Measurements from ENCODE around the gene POLH.
"Not testable (repeated sequence)": the region's sequence is repeated elsewhere in the genome, so short reads cannot be mapped to it uniquely, and the experiment has no call there.

The POLH gene

DNA sequence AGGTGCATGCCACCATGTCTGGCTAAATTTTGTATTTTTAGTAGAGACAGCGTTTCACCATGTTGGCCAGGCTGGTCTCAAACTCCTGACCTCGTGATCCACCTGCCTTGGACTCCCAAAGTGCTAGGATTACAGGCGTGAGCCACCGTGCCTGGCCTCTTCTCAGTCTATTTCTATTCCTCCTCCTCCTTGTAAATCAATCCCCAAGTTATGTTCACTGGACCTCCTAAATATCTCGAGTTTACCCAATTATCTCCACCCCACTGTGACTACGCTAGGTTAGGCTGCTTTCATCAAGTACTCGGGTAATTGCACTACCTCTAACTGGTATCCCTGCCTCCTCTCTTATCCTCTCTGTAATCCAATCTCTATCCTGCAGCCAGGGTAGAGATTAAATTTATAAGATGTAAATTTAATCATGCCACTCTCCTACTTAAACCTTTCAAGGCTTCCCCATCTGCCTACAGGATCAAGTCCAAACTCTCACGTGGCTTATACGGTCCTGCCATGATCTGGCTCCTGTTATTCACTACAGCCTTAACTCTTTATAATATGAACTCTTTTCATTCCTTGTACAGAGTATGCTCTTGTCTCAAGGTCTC, 58.8 kb downstream of the POLH start:
- no peak for DNase-seq

DNA sequence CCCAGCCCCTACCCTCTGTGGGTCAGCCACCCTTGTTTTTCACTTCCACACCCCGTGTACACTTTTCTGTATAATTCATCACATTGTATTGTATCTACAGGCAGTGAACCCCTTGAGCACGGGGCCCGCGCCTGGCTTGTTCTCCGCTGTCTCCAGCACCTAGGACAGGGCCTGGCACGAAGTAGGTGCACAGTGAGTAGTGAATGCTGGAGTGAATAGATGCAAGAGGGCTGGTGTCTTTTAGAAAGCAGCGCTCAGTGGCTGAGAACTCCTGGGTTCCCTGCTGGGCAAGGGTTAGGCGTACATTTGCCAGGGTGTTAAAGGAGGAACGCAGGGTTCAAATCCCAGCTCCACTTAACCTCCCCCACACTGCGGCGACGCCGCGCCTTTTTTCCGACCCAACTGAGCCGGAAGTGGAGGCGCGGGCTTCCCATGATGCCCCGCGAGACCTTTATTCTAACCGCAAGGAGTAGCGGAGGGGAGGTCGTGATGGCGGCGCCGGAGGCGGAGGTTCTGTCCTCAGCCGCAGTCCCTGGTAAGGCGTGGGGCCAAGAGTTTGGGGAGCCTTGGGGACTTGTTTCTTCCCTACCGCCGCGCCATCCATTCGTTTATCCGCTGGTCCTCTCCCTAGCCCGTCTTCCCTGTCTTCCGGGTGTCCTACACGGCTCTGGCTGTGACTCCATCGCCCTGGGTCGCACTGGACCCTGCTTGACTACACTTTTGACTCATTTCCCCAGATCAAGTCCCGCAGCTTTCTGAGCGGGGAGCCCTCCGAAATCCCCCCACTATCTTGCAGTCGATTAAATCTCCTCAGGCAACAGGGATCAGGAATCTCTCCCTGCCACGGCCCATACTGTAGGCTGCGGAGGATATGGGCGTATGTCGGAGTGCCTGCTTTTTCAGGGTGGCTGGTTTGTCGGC, 59.7 kb downstream of the POLH start, which contains the start of gene MAD2L1BP:
MAD2L1BP (plus strand) TSS at position 454 of the 921 bp plus-strand sequence; CDS start at position 490, 36 bp downstream.
- DNase-seq: peak; percentile 79

DNA sequence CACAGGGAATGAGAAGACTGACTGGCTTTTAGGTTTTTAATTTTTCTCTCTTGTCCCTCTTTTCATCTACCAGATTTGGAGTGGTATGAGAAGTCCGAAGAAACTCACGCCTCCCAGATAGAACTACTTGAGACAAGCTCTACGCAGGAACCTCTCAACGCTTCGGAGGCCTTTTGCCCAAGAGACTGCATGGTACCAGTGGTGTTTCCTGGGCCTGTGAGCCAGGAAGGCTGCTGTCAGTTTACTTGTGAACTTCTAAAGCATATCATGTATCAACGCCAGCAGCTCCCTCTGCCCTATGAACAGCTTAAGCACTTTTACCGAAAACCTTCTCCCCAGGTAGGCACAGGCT, 60.3 kb downstream of the POLH start:
- DNase-seq: no peak

DNA sequence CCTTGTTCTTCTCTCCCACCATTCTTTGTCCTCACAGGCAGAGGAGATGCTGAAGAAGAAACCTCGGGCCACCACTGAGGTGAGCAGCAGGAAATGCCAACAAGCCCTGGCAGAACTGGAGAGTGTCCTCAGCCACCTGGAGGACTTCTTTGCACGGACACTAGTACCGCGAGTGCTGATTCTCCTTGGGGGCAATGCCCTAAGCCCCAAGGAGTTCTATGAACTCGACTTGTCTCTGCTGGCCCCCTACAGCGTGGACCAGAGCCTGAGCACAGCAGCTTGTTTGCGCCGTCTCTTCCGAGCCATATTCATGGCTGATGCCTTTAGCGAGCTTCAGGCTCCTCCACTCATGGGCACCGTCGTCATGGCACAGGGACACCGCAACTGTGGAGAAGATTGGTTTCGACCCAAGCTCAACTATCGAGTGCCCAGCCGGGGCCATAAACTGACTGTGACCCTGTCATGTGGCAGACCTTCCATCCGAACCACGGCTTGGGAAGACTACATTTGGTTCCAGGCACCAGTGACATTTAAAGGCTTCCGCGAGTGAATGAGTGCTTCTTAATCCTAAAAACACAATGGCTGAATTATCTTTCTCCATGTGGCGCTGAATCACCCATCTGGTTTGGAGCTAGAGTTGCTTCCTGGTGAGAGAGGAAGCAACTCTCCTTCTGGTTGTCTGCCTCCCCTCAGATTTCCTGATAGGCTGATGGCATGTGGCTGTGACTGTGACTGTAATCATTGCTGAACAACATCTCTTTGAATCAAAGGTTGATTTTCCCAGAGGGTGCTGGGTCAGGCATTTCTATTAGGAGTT, 64.2 kb downstream of the POLH start:
- no peak for DNase-seq

DNA sequence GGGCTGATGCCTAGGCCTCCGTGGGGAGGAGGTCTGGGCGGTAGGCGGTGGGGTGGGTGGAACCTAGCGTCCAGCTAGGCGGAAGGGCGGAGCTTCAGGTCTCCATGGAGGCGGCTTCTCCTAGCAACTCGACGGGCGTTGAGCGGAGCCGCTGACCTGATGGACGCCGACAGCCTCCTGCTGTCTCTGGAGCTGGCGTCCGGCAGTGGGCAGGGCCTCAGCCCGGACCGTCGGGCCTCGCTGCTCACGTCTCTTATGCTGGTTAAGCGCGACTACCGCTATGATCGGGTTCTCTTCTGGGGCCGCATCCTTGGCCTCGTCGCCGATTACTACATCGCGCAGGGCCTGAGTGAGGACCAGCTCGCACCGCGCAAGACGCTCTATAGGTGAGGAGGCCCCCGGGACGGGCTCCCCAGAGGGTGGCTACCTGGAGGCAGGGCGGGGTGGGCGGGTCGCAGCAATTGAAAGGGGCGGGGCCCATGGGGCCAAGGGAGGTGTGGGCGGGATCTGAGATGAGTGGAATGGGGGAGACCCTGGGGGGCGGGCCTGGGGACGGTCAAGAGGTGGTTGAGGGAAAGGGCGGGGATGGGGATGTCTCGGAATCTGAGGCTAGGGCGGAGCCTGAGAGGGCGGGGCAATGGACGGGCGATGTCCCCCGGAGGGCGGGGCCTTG, 69.1 kb downstream of the POLH start, which contains the start of gene RSPH9:
RSPH9 (plus strand) TSS at position 97 of the 673 bp plus-strand sequence; CDS start at position 160, 63 bp downstream.
- DNase-seq: peak; percentile 61

DNA sequence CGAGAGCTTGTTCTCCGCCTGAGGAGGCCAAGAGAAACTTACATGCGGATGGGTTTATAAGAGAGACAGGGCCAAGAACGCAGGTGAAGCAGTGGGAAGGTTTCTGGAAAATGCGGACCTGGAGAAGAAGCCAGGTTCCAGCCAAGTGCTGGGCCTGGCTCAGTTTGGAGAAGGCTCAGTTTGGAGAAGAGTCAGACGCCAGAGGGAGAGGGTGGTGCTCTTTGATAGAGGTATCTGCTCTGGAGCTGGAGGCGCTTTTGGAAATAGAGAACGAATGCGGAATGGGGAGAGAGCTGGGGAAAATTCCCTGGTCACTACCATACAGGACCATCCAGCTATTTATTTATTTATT, 69.6 kb downstream of the POLH start:
- DNase-seq: no peak

DNA sequence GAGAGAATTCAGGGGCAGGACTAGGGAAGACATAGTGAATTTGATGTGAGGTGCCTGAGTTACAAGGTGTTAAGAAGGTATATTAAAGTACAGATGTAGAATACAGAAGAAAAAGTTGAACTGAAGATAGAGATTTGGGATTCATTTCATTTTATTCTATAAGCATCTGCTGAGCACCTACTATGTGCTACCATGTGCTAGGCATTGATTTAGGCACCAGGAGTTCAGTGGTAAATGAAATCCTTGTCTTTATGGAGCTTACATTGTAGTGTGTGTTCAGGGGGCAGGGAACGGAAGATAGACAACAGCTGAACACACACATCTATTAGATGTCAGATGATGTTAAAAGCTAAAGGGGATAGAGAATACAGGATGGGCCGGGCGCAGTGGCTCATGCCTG, 71.6 kb downstream of the POLH start:
- no peak for DNase-seq

DNA sequence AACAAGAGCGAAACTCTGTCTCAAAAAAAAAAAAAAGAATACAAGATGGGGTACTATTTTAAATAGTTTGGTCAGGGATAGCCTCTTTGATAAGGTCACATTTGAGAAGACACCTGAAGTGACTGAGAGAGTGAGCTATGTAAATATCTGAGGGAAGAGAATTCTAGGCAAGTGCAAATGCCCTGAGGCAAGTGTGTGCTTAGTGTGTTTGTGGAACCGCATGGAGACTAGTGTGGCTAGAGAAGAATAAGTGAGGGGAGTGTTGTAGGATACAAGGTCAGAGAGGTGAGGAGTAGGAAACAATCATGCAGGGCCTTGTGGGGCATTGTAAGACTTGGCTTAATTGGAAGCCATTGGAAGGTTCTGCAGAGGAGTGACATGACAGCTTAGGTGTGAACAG, 72.3 kb downstream of the POLH start:
- DNase-seq: no peak

DNA sequence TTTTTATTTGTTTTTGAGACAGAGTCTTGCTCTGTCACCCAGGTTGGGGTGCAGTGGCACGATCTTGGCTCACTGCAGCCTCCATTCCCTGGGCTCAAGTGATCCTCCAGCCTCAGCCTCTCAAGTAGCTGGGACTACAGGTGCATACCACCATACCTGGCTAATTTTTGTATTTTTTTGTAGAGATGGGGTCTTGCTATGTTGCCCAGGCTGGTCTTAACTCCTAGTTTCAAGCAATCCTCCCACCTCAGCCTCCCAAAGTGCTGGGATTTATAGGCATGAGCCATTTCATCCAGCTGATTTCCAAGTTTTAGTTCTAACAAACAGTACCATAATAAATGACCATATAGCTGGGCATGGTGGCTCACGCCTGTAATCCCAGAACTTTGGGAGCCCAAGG, 76.8 kb downstream of the POLH start:
- not testable (repeated sequence) for DNase-seq

DNA sequence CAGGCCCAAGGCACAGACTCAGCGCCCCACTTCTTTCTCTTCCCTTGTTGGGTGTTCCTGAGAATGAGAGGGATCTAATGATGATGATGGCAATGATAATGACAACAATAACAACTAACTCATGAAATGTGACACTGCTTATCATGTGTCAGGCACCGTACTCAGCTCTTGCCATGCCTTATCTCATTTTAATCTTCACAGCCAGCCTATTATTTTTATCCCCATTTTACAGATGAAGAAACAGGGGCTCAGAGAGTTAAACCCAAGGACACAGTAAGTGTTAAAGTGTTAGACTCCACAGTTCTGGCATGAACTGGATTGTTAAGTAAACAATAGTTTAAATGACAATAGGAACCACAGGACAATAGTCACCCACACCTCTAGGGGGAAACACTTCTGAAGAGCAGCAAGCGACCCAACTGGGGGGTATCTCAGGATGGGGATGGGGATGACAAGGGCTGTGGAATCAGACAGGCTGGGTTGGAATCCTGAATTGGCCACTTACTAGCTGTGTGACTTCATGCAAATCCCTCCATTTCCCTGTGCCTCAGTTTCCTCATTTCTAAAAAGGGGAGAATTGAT, 81.3 kb downstream of the POLH start:
- DNase-seq: no peak

DNA sequence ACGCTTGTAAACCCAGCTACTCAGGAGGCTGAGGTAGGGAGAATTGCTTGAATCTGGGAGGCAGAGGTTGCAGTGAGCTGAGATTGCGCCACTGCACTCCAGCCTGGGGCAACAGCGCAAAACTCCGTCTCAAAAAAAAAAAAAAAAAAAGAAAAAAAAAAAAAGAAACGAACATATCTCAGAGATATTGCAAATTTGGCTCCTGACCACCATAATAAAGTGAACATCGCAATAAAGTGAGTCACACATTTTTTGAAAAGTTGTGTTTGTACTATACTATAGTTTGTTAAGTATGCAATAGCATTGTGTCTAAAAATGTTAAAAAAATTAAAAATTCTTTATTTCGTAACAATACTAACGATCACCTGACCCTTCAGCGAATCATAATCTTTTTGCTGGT, 82.2 kb downstream of the POLH start:
- DNase-seq: no peak

DNA sequence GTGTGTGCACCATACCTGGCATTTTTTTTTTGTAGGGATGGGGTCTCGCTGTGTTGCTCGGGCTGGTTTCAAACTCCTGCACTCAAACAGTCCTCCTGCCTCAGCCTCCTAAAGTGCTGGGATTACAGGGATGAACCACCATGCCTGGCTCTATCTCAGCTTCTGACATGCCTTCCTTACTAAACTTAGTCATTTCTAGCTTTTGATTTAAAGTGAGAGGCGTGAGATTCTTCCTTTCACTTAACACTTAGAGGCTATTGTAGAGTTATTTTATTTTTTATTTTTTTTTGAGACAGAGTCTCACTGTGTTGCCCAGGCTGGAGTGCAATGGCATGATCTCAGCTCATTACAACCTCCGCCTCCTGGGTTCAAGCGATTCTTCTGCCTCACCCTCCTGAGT, 87.0 kb downstream of the POLH start:
- DNase-seq: not testable (repeated sequence)

All from stimulated activated CD4-positive, alpha-beta T cell treated with anti-CD3 and anti-CD28 coated beads, Interleukin-12 subunit alpha, Interleukin-12 subunit beta, amount 100 ng/mL, for 4 hours (primary cell).